ENCODE data around the gene PCDHGC4. TPM values are rescaled to one million over a fixed set of nuclear protein-coding genes. Genes with fewer than 3 reads are reported as not detected.

PCDHGC4 gene
- total and polyA plus RNA-seq, 2 of the 8 experiments (the other 6 are each of a cell fraction or from before 2014, with no cell fraction given), result 2.1 to 2.4 TPM

DNA sequence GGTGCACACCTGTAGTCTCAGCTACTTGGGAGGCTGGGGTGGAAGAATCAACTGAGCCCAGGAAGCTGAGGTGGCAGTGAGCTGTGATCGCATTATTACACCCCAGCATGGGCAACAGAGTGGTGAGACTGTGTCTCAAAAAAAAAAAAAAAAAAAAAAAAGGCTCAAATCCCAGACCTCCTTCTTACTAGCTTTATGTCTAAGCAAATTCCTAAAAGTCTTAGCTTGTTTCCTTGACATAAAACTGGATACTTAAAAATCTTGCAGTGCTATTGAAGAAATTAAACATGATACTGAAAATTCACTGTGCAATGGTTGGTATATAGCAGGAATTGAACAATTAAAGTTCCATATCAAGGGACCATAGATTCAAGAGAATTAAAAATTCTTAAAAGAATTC lies 49.1 kb downstream of the PCDHGC4 start (continued):
- TF ChIP-seq, protein P1, sequence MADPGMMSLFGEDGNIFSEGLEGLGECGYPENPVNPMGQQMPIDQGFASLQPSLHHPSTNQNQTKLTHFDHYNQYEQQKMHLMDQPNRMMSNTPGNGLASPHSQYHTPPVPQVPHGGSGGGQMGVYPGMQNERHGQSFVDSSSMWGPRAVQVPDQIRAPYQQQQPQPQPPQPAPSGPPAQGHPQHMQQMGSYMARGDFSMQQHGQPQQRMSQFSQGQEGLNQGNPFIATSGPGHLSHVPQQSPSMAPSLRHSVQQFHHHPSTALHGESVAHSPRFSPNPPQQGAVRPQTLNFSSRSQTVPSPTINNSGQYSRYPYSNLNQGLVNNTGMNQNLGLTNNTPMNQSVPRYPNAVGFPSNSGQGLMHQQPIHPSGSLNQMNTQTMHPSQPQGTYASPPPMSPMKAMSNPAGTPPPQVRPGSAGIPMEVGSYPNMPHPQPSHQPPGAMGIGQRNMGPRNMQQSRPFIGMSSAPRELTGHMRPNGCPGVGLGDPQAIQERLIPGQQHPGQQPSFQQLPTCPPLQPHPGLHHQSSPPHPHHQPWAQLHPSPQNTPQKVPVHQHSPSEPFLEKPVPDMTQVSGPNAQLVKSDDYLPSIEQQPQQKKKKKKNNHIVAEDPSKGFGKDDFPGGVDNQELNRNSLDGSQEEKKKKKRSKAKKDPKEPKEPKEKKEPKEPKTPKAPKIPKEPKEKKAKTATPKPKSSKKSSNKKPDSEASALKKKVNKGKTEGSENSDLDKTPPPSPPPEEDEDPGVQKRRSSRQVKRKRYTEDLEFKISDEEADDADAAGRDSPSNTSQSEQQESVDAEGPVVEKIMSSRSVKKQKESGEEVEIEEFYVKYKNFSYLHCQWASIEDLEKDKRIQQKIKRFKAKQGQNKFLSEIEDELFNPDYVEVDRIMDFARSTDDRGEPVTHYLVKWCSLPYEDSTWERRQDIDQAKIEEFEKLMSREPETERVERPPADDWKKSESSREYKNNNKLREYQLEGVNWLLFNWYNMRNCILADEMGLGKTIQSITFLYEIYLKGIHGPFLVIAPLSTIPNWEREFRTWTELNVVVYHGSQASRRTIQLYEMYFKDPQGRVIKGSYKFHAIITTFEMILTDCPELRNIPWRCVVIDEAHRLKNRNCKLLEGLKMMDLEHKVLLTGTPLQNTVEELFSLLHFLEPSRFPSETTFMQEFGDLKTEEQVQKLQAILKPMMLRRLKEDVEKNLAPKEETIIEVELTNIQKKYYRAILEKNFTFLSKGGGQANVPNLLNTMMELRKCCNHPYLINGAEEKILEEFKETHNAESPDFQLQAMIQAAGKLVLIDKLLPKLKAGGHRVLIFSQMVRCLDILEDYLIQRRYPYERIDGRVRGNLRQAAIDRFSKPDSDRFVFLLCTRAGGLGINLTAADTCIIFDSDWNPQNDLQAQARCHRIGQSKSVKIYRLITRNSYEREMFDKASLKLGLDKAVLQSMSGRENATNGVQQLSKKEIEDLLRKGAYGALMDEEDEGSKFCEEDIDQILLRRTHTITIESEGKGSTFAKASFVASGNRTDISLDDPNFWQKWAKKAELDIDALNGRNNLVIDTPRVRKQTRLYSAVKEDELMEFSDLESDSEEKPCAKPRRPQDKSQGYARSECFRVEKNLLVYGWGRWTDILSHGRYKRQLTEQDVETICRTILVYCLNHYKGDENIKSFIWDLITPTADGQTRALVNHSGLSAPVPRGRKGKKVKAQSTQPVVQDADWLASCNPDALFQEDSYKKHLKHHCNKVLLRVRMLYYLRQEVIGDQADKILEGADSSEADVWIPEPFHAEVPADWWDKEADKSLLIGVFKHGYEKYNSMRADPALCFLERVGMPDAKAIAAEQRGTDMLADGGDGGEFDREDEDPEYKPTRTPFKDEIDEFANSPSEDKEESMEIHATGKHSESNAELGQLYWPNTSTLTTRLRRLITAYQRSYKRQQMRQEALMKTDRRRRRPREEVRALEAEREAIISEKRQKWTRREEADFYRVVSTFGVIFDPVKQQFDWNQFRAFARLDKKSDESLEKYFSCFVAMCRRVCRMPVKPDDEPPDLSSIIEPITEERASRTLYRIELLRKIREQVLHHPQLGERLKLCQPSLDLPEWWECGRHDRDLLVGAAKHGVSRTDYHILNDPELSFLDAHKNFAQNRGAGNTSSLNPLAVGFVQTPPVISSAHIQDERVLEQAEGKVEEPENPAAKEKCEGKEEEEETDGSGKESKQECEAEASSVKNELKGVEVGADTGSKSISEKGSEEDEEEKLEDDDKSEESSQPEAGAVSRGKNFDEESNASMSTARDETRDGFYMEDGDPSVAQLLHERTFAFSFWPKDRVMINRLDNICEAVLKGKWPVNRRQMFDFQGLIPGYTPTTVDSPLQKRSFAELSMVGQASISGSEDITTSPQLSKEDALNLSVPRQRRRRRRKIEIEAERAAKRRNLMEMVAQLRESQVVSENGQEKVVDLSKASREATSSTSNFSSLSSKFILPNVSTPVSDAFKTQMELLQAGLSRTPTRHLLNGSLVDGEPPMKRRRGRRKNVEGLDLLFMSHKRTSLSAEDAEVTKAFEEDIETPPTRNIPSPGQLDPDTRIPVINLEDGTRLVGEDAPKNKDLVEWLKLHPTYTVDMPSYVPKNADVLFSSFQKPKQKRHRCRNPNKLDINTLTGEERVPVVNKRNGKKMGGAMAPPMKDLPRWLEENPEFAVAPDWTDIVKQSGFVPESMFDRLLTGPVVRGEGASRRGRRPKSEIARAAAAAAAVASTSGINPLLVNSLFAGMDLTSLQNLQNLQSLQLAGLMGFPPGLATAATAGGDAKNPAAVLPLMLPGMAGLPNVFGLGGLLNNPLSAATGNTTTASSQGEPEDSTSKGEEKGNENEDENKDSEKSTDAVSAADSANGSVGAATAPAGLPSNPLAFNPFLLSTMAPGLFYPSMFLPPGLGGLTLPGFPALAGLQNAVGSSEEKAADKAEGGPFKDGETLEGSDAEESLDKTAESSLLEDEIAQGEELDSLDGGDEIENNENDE (IDR thresholded peaks at IDR 0.05; ENCODE audit: insufficient replicate concordance, low read length), result no peak
- no peak for TF ChIP-seq CREB1 (IDR thresholded peaks at IDR 0.05)
- TF ChIP-seq CTBP2 (IDR thresholded peaks at IDR 0.05; ENCODE audit: borderline replicate concordance, insufficient read depth, insufficient read length, low read length), result no peak
- no peak for TF ChIP-seq GTF2F1 (IDR thresholded peaks at IDR 0.05; ENCODE audit: borderline replicate concordance, low read depth, low read length)
- TF ChIP-seq RAD21 (IDR thresholded peaks at IDR 0.05 in 1 of 2, conservative IDR thresholded peaks at IDR 0.05 in 1 of 2; ENCODE audit: low read depth in 2 of 2, low read length in 2 of 2), result no peak
- no peak for TF ChIP-seq SIX5 (IDR thresholded peaks at IDR 0.05; ENCODE audit: low read depth, low read length)
- TF ChIP-seq EGR1 (IDR thresholded peaks at IDR 0.05; ENCODE audit: borderline replicate concordance, low read depth, low read length), result no peak
- no peak for TF ChIP-seq CEBPB (IDR thresholded peaks at IDR 0.05; ENCODE audit: low read depth, low read length)
- no peak for TF ChIP-seq SIRT6 (IDR thresholded peaks at IDR 0.05; ENCODE audit: low read length)
